ENCODE results near the gene C16orf54.
"Not testable (repeated sequence)": the region's sequence is repeated elsewhere in the genome, so short reads cannot be mapped to it uniquely, and the experiment has no call there.

C16orf54 gene

DNA sequence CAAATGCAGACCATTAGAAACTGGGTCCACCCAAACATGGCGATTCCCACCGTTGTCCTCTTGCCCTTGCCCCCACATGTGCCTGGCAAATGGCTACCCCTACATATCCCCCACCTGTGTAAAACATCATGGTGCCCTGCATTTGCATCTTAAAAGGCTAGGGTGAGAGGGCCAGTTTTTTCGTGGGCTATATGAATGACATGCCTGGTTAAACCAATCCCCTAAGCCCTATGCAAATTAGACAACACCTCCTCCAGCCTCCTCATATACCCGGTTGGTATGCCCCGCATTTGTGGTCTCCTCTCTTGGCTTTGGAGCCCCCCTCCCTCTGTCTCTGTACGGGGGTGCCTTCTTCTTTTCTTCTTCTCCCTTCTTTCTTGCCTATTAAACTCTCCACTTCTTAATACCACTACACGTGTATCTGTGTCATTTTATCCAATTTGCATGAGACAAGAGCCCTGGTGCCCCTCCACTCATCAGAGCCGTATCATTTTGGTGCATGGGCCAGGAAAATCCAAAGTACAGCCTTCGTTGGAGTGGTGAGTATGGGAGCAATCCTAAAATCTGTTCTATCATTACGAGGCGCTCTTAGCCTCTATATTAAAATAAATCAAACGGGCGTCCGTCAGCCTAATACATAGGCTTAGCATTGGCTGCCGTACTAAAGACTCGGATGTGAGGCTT, 36.7 kb downstream of the C16orf54 start:
- no peak for DNase-seq (ENCODE audit: low read depth)

DNA sequence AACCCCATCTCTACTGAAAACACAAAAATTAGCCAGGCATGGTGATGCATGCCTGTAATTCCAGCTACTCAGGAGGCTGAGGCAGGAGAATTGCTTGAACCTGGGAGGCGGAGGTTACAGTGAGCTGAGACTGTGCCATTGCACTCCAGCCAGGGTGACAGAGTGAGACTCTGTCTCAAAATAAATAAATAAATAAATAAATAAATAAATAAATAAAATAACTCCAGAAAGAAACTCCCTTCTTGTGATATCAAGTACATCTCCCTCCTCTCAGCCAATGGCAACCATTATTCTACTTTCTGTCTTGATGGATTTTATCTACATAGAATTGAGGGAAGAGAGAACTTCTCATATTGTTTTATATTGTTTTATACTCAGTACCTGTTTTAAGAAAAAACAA, 38.6 kb downstream of the C16orf54 start:
- not testable (repeated sequence) for DNase-seq (ENCODE audit: low read depth)

DNA sequence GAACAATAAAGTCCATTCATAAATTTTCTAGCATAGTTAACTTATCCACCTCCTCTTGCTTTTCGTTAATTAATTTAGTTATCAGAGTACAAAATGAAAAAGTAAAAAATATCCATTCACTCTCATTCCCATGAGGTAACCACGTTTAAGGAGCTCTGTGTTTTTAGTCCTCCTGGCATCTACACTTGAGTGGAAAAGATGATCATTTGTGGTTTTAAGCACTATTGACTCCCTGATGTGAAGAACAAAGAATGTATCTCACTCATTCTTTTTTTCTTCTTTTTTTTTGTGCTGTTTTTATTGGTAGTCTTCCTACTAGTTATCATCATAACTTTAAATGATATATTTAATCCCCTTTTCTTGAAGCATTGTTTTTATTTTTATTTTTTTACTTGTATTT, 40.8 kb downstream of the C16orf54 start:
- DNase-seq (ENCODE audit: low read depth), result no peak

DNA sequence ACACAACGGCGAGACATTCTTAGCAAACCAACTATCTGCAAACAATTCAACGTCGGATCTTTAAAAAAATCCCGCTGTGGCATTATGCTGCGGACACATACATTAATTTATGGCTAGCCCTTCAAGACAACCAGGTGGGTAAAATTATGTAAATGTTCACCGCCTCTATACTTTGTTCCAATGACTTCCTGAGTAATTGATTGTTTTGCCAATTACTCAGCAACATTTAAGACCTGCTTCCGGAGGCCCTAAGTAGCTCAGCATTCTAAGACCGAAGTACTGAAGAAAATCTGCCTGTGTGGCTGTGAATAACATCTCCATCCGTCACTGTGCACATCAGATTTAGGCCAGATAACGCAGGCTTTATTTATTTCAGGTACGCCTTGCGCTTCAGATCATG, 43.5 kb downstream of the C16orf54 start:
- no peak for DNase-seq (ENCODE audit: low read depth)

DNA sequence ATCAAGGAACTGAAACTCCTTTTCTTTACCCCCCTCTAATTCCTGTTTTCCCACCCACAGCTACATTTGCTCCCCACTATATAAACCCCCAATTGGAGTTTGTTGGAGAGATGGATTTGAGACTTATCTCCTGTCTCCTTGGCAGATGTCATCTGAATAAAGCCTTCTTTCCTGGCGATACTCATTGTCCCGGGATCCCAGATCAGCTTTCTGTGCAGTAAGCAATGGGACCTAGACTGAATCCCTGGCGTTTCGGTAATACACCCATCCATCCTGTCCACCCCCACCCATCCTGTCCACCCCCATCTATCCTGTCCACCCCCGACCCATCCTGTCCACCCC, 44.6 kb downstream of the C16orf54 start:
- no peak for DNase-seq (ENCODE audit: low read depth)

DNA sequence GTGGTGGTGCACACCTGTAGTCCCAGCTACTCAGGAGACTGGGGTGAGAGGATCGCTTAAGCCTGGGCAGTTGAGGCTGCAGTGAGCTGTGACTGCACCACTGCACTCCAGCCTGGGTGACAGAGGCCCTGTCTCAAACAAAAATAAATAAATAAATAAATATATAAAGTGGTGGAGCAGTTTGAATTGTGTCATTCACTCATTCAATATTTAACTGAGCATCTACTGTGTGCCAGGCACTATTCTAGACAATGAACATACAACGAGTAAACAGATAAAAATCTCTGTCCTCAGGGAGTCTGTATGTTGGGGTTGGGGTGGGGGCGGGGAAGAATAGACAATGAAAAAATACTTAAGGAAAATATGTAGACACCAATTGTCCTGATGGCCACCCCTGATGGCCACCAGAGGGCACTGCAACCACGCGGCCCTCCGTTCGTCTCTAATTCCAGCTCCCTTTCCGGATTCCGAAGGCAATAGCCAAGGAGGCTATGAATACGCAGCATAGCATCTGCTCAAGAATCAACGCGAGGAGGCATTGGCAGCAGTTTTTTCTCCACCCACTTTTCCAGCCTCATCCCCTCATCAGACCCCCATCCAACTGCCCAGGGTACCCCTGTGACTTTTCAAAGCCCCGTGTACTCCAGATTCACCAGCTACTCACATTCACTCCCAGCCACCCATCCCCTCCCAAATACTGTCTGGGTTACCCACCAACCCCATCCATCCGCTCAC, 45.4 kb downstream of the C16orf54 start:
- peak; percentile 71 for DNase-seq (ENCODE audit: low read depth)

DNA sequence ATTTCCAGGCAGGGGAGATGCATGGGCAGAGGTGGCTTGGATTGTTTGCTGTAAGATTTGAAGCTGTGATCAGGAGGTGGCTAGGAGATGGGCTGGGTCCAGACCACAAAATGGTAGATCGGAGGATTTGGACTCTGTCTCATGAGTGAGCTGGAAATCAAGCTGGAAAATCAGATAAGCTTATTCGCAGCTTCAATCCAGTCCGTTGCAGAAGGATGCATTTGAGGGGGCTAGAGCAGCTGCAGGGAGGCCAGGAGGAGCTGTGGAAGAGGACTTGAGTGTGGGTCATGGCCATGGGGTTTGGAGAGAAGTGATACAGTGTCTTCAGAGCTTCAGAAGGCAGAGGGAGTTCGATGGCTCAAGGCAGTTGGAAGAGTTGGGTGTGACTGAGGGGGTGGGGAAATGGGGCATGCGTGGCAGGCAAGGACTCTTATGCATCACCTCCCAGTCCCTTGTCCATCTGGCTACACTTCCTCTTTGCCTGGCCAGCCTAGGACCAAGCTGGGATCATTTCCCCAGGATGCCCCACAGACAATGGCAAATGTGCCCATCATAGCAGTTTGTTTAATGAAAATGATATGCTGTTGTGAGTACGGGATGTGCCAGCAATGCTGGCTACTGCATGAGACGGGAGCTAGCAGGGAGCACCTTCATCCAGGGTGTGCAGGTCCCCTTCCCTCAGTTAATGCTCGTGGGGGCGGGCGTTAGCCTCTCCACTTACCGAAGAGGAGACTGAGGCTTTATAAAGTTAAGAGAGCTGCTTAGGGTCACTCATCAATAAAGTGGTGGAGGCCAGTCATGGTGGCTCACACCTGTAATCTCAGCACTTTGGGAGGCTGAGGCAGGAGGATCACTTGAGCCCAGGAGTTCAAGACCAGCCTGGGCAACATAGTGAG, 46.2 kb downstream of the C16orf54 start:
- no peak for DNase-seq (ENCODE audit: low read depth)

DNA sequence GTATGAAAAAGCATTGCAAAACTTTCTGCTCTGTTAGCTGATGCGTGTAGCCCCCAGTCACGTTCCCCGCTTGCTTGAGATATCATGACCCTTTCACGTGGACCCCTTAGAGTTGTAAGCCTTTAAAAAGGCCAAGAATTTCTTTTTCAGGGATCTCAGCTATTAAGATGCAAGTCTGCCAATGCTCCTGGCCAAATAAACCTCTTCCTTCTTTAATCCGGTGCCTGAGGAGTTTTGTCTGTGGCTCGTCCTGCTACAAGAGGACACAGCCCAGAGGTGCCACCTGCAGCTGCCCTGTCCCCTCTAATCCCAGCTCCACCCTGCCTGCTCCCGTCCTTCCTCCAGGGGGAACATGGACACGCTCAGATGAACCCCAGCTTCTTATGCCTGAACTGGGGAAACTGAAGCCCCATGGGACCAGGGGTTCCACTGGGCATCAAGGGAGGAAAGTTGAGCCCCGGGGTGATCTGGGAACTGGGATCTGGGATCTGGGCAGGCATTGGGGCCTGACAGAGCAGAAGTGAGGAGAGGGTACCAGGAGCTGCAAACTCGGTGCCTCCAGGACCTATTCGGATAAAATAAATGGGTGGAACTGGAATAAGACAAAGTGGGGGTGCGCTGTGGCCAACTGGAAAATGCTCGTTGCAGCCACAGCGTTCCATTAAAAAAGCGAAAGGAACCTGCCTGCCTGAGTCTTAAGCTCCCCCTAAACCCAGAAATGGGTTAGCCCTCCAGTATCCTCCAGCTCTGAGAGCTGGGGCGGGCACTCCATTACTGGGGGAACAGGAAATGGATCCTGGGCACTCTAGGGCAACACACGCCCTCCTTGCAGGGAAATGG, 47.1 kb downstream of the C16orf54 start:
- DNase-seq (ENCODE audit: low read depth), result no peak

DNA sequence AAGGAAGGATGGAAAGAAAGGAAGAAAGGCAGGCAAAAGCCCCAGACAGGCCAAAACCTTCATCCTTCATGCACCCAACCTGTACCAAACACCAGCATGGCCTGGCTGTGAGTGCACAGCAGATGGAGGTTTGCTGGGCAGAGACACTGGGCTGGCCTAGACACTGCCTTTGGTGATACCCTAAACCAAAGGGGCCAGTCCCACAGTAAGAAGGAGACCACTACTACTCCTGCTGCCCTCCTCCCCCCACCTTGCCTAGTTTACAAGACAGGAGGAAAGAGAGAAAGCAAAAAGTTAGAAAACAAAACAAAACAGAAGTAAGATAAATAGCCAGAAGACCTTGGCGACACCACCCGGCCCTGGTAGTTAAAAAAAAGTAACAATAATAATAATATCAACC, 47.7 kb downstream of the C16orf54 start:
- no peak for DNase-seq (ENCODE audit: low read depth)

DNA sequence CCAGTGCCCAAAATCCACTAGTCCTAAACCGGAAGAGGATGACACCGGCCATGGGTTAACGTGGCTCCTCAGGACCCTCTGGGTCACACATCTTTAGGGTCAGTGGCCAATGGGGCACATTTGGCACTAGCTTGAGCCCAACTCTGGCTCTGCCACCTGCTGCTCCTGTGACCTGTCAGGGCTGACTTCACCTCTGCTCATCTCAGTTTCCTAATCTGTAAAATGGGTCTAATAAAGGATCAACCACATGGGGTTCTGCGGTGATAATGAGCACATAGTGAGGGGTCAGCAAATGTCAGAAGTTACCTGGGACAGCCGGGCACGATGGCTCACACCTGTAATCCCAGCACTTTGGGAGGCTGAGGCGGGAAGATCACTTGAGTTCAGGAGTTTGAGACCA, 48.4 kb downstream of the C16orf54 start:
- no peak for DNase-seq (ENCODE audit: low read depth)

DNA sequence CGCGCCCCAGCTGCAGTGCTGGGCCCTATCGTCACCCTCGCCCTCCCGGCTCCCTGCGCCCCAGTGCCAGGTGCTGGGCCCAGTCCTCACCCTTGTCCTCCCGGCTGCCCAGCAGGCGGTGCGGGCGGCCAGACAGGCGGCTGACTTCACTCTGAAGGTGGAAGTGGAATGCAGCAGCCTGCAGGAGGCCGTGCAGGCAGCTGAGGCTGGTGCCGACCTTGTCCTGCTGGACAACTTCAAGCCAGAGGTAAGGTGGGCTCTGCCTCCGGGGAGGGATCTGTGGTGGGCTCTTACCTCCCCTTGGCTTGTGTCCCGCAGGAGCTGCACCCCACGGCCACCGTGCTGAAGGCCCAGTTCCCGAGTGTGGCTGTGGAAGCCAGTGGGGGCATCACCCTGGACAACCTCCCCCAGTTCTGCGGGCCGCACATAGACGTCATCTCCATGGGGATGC, 48.9 kb downstream of the C16orf54 start:
- DNase-seq (ENCODE audit: low read depth), result no peak

DNA sequence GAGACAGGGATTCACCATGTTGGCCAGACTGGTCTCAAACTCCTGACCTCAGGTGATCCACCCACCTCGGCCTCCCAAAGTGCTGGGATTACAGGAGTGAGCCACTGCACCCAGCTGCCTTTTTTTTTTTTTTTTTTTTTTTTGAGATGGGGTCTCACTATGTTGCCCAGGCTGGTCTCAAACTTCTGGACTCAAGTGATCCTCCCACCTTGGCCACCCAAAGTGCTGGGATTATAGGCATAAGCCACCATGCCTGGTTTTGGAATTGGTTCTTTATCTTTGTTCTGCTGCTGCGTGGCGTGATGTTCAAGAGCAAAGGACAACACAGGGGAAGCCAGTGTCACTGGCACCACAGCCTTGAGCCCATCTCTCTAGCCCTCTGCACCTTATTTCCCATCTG, 50.1 kb downstream of the C16orf54 start:
- not testable (repeated sequence) for DNase-seq (ENCODE audit: low read depth)

DNA sequence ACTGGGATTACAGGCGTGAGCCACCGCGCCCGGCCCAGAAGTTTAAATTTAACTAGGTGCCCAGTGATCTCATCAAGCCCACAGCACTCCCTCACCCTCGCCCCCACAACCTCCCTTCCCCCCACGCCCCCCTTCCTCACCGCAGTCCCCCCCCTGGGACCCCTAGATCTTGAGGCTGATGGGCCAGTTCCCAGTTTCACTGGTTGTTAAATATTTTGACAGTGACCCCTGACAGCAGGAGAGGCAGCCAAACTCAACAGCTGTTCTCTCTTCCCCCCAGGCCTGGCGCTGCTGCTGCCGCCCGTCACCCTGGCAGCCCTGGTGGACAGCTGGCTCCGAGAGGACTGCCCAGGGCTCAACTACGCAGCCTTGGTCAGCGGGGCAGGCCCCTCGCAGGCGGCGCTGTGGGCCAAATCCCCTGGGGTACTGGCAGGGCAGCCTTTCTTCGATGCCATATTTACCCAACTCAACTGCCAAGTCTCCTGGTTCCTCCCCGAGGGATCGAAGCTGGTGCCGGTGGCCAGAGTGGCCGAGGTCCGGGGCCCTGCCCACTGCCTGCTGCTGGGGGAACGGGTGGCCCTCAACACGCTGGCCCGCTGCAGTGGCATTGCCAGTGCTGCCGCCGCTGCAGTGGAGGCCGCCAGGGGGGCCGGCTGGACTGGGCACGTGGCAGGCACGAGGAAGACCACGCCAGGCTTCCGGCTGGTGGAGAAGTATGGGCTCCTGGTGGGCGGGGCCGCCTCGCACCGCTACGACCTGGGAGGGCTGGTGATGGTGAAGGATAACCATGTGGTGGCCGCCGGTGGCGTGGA, 51.2 kb downstream of the C16orf54 start:
- DNase-seq (ENCODE audit: low read depth), result no peak

DNA sequence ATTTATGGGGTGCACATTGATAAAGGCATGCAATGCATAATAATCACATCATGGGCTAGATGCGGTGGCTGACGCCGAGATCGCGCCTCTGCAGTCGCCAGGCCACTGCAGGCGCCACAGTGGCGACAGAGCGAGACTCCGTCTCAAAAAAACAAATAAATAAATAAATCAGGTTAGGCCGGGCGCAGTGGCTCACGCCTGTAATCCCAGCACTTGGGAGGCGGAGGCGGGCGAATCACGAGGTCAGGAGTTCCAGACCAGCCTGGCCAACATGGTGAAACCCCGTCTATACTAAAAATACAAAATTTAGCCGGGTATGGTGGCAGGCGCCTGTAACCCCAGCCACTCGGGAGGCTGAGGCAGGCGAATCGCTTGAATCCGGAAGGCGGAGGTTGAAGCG, 53.2 kb downstream of the C16orf54 start:
- DNase-seq (ENCODE audit: low read depth), result not testable (repeated sequence)

Measured in activated T-helper 9 cell treated with anti-CD3 and anti-CD28 coated beads, Interleukin-2, amount 50 U/mL, for 16 hours (primary cell).